Testis (tissue), 2 donors: ENCODE results near the gene MAMLD1.

Source experiments
- POLR2A ChIP-seq: fragments of 450-650 bp; IDR thresholded peaks from one replicate; pipeline ENCODE4 v1.6.1; 2017; ENCODE audit warnings: antibody characterized with exemption, mild to moderate bottlenecking, moderate library complexity
- TF ChIP-seq, protein P1 (sequence below), 3 experiments: fragments of 450-650 bp in 2 of 3; fragments of 200-600 bp in 1 of 3; sonication (generic) in 1 of 3; IDR thresholded peaks; one replicate each; pipeline ENCODE4 v1.5.1; 2016 to 2019; ENCODE audit warnings: antibody characterized with exemption in 3 of 3, mild to moderate bottlenecking in 2 of 3, moderate library complexity in 1 of 3

DNA sequence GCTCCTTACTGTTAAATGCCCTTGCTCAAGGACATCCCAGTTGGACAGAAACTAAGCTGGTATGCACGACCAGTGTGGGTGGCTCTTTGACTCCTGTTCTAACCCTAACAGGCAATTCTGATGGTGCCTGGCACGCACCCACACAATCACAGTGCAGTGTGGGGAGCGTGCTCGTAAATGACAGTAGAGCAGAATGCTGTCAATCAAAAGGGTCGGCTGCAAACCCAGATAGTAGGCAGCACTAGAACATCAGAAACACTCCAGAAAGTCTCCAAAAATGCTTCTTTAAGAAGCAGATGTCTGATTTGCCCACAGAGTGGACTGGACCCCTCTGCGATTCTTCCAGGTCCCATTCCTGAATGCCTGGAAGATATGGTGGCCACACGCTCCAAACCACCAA is 167.7 kb downstream of the MAMLD1 start:
- TF ChIP-seq, protein P1, sequence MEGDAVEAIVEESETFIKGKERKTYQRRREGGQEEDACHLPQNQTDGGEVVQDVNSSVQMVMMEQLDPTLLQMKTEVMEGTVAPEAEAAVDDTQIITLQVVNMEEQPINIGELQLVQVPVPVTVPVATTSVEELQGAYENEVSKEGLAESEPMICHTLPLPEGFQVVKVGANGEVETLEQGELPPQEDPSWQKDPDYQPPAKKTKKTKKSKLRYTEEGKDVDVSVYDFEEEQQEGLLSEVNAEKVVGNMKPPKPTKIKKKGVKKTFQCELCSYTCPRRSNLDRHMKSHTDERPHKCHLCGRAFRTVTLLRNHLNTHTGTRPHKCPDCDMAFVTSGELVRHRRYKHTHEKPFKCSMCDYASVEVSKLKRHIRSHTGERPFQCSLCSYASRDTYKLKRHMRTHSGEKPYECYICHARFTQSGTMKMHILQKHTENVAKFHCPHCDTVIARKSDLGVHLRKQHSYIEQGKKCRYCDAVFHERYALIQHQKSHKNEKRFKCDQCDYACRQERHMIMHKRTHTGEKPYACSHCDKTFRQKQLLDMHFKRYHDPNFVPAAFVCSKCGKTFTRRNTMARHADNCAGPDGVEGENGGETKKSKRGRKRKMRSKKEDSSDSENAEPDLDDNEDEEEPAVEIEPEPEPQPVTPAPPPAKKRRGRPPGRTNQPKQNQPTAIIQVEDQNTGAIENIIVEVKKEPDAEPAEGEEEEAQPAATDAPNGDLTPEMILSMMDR (IDR thresholded peaks at IDR 0.05): no peak
- no peak for TF ChIP-seq POLR2A
